ENCODE data around the gene RAX. TPM values are rescaled to one million over a fixed set of nuclear protein-coding genes. Genes with fewer than 3 reads are reported as not detected.

The RAX gene
- total and polyA plus RNA-seq, 8 donors, result 0.05 TPM; not detected in 7

GRCh38 chr18:59308248-59308937 lies 35.1 kb upstream of the RAX start:
- no peaks in the 10 kb centered on the region for H3K9me3 ChIP-seq
- H3K36me3 ChIP-seq, result no peaks in the 10 kb centered on the region
- TF ChIP-seq CTCF (IDR thresholded peaks at IDR 0.05) (peak in 5 of 7 experiments; percentile 66 to 90 (median 82)), POLR2A (IDR thresholded peaks at IDR 0.05) (no peak), POLR2AphosphoS5 (IDR thresholded peaks at IDR 0.05) (peak in 1 of 3 donors; percentile 25), EP300 (IDR thresholded peaks at IDR 0.05) (no peak)
- peak overlapping the region; percentile 13 to 46 (median 26) for H3K4me3 ChIP-seq
- 2 to 9% (median 3%) methylated on average over 23 to 46 of the region's 46 CpGs for whole genome bisulfite sequencing, 5 donors
- intact Hi-C loops (cut with DNase I; ENCODE audit: low total_unique reads), result loop anchor here (5.0 kb wide), 1 partner anchor 94 kb away; no protein-coding TSS in a partner anchor
- peaks cover 0 to 74% (median 22%) of the 10 kb centered on the region in 3 donors for H3K27me3 ChIP-seq
- peak; percentile 81 to 91 for DNase-seq
- no peak overlapping the region for H3K27ac ChIP-seq
- H3K4me1 ChIP-seq, result peaks cover 0 to 12% (median 10%) of the 10 kb centered on the region in 4 donors

GRCh38 chr18:59306640-59307039 lies 33.4 kb upstream of the RAX start:
- TF ChIP-seq EP300 (IDR thresholded peaks at IDR 0.05) (no peak), CTCF (IDR thresholded peaks at IDR 0.05) (no peak), POLR2AphosphoS5 (IDR thresholded peaks at IDR 0.05) (no peak), POLR2A (IDR thresholded peaks at IDR 0.05) (no peak)
- H3K4me3 ChIP-seq, result no peak overlapping the region
- H3K27ac ChIP-seq, result no peak overlapping the region
- H3K36me3 ChIP-seq, result no peaks in the 10 kb centered on the region
- intact Hi-C loops (cut with DNase I; ENCODE audit: low total_unique reads), result loop anchor here (5.0 kb wide), 1 partner anchor 96 kb away; no protein-coding TSS in a partner anchor
- H3K27me3 ChIP-seq, result peaks cover 0 to 72% (median 22%) of the 10 kb centered on the region in 3 donors
- H3K9me3 ChIP-seq, result no peaks in the 10 kb centered on the region
- 82 to 85% (median 83%) methylated on average over 6 of the region's 6 CpGs for WGBS, 5 donors
- peaks cover 0 to 12% (median 10%) of the 10 kb centered on the region in 4 donors for H3K4me1 ChIP-seq
- DNase-seq, result no peak

GRCh38 chr18:59305295-59305694 lies 32.0 kb upstream of the RAX start:
- Histone ChIP-seq H3K36me3 (no peaks in the 10 kb centered on the region), H3K4me3 (no peak overlapping the region), H3K4me1 (peaks cover 0 to 12% (median 10%) of the 10 kb centered on the region in 4 donors), H3K9me3 (no peaks in the 10 kb centered on the region), H3K27me3 (peaks cover 0 to 62% (median 22%) of the 10 kb centered on the region in 3 donors), H3K27ac (no peak overlapping the region)
- no peak for DNase-seq
- 67 to 82% (median 75%) methylated on average over 4 of the region's 4 CpGs for WGBS, 5 donors
- TF ChIP-seq CTCF (IDR thresholded peaks at IDR 0.05), result no peak
- no peak for TF ChIP-seq POLR2AphosphoS5 (IDR thresholded peaks at IDR 0.05)
- TF ChIP-seq EP300 (IDR thresholded peaks at IDR 0.05), result no peak
- no peak for TF ChIP-seq POLR2A (IDR thresholded peaks at IDR 0.05)
- intact Hi-C loops (cut with DNase I; ENCODE audit: low total_unique reads), result loop anchor here (5.0 kb wide), 1 partner anchor 97 kb away; no protein-coding TSS in a partner anchor

- 78 to 88% (median 85%) methylated on average over 9 of the region's 9 CpGs for WGBS, 5 donors
- Histone ChIP-seq H3K27me3 (peaks cover 0 to 58% (median 15%) of the 10 kb centered on the region in 3 donors), H3K4me1 (peaks cover 0 to 9% (median 7%) of the 10 kb centered on the region in 4 donors), H3K9me3 (no peaks in the 10 kb centered on the region), H3K4me3 (no peak overlapping the region), H3K27ac (no peak overlapping the region), H3K36me3 (no peaks in the 10 kb centered on the region)
- intact Hi-C loops (cut with DNase I; ENCODE audit: low total_unique reads), result no loop called here
- TF ChIP-seq POLR2AphosphoS5 (IDR thresholded peaks at IDR 0.05) (no peak), POLR2A (IDR thresholded peaks at IDR 0.05) (no peak), CTCF (IDR thresholded peaks at IDR 0.05) (no peak)
- DNase-seq, result no peak
These were observed 30.5 kb upstream of the RAX start for GRCh38 chr18:59303656-59304195.

Data from stomach (tissue), 9 donors.